ENCODE results near the gene TREH. TPM values are rescaled to one million over a fixed set of nuclear protein-coding genes. Genes with fewer than 3 reads are reported as not detected.

TREH gene
- total RNA-seq, 1 experiment from 2014 or later, result not detected

DNA sequence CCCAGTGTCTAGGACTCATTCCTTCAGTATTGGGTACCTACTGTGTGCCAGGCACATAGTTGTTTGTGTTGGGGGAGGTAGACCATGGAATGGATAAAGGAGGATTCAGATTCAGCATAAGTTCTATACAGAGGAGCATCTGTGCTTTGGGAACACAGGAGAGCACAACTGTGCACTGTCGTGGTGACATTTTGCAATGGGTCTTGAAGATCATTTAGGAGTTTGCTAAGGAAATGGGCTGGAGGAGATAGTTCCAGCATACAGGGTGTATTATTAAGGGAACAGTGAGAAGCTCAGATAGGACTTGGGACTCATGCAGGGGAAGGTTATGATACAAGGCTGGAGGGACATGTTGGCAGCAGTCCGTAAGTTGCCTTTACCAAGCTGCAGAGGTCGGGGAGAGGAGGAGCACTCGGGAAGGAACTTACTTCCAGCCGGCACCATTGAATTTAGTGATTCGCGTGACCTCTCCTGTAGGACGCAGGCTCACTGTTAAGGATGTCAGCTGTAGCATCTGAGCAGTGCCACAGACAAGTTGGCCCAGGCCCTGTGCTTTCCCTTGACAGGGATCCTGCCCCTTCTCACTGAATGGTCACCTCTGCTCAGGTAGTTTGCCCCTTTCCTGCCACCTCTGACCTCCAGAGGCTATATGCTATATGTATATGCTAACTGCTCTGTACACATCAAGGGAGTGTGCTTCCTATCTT, 25.6 kb downstream of the TREH start:
- DNase-seq, result no peak
- no peak overlapping the region for H3K4me3 ChIP-seq (ENCODE audit: insufficient read depth, low read depth, low read length)
- no peaks in the 10 kb centered on the region for H3K27me3 ChIP-seq (ENCODE audit: control insufficient read depth, insufficient read depth, low read length)
- H3K36me3 ChIP-seq (replicated peaks; ENCODE audit: control insufficient read depth, insufficient read depth, low read length), result peaks cover 21% of the 10 kb centered on the region

- Histone ChIP-seq H3K36me3 (replicated peaks; ENCODE audit: control insufficient read depth, insufficient read depth, low read length) (peaks cover 24% of the 10 kb centered on the region), H3K4me3 (ENCODE audit: insufficient read depth, low read depth, low read length) (no peak overlapping the region), H3K27me3 (ENCODE audit: control insufficient read depth, insufficient read depth, low read length) (no peaks in the 10 kb centered on the region)
- DNase-seq, result no peak
These were observed 26.7 kb downstream of the TREH start for GRCh38 chr11:118652681-118653181.

DNA sequence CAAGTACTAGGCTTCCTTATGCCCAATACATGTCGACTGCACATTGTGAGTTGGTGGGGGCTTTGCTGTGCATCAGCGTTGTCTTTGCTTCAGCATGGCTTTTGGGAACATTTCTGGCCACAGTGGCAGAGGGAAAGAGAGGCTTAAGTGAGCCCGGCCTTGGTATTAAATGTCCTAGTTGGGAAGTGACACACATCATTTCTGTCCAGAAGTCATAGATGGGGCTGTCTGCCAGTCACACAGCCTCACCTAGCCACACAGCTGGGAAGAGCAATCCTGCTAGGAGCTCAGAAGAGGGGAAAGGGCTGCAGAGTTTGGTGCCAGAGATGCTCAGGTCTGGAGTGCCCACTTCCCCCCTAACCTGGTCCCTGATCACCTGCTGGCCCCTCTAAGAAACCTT, 27.6 kb downstream of the TREH start:
- no peak overlapping the region for H3K4me3 ChIP-seq (ENCODE audit: insufficient read depth, low read depth, low read length)
- no peak for DNase-seq
- H3K36me3 ChIP-seq (replicated peaks; ENCODE audit: control insufficient read depth, insufficient read depth, low read length), result peaks cover 24% of the 10 kb centered on the region
- H3K27me3 ChIP-seq (ENCODE audit: control insufficient read depth, insufficient read depth, low read length), result no peaks in the 10 kb centered on the region

GRCh38 chr11:118650366-118650765, 29.1 kb downstream of the TREH start:
- DNase-seq, result no peak
- H3K4me3 ChIP-seq (ENCODE audit: insufficient read depth, low read depth, low read length), result no peak overlapping the region
- H3K27me3 ChIP-seq (ENCODE audit: control insufficient read depth, insufficient read depth, low read length), result no peaks in the 10 kb centered on the region
- peaks cover 22% of the 10 kb centered on the region for H3K36me3 ChIP-seq (replicated peaks; ENCODE audit: control insufficient read depth, insufficient read depth, low read length)

GRCh38 chr11:118649941-118650340, 29.5 kb downstream of the TREH start:
- Histone ChIP-seq H3K27me3 (ENCODE audit: control insufficient read depth, insufficient read depth, low read length) (no peaks in the 10 kb centered on the region), H3K36me3 (replicated peaks; ENCODE audit: control insufficient read depth, insufficient read depth, low read length) (peaks cover 25% of the 10 kb centered on the region), H3K4me3 (ENCODE audit: insufficient read depth, low read depth, low read length) (no peak overlapping the region)
- no peak for DNase-seq

GRCh38 chr11:118648291-118648690, 31.2 kb downstream of the TREH start:
- H3K36me3 ChIP-seq (replicated peaks; ENCODE audit: control insufficient read depth, insufficient read depth, low read length), result peaks cover 31% of the 10 kb centered on the region
- no peak overlapping the region for H3K4me3 ChIP-seq (ENCODE audit: insufficient read depth, low read depth, low read length)
- no peaks in the 10 kb centered on the region for H3K27me3 ChIP-seq (ENCODE audit: control insufficient read depth, insufficient read depth, low read length)
- no peak for DNase-seq

DNA sequence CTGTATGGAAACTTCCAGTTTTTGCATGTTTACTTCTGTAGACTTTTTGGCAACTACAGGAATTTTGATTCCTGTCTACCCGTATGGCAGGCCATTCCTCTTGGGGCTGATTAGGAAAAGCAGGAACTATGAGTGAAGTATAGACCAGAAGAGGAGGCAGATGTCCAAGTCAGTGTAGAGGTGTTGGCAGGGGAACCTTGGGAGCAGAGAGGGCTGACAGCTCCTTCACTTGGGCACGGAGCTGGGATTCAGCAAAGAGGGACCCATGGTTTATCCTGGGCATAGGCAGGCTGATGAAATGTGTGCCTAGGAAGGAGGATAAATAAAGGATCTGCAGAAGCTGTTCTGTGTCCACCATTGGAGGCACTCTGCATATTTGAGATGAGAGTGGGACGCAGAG, 33.1 kb downstream of the TREH start:
- Histone ChIP-seq H3K27me3 (ENCODE audit: control insufficient read depth, insufficient read depth, low read length) (no peaks in the 10 kb centered on the region), H3K4me3 (ENCODE audit: insufficient read depth, low read depth, low read length) (no peak overlapping the region), H3K36me3 (replicated peaks; ENCODE audit: control insufficient read depth, insufficient read depth, low read length) (peaks cover 29% of the 10 kb centered on the region)
- DNase-seq, result no peak

DNA sequence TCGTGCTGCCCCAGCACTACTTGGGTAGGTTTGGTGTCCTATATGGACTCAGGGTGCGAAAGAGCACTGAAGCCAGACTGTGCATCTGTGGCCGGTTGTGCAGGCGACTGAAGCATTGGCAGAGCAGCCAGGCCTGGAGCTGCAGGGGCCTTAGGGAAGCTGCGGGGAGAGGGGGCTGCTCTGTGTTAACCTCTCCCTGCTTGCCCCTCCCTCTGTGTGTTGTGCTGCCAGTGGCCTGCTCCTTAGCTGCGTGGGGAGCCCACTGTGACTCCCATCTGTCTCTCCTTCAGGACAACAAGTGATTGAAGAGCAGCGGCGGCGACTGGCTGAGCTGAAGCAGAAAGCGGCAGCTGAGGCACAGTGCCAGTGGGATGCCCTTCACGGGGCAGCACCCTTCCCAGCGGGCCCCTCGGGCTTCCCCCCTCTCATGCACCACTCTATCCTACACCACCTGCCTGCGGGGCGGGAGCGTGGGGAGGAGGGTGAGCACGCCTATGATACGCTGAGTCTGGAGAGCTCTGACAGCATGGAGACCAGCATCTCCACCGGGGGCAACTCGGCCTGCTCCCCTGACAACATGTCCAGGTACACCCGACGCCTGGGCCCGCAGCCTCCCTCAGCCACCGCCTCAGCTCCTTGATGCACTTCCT, 34.3 kb downstream of the TREH start:
- H3K27me3 ChIP-seq (ENCODE audit: control insufficient read depth, insufficient read depth, low read length), result no peaks in the 10 kb centered on the region
- no peak for DNase-seq
- H3K36me3 ChIP-seq (replicated peaks; ENCODE audit: control insufficient read depth, insufficient read depth, low read length), result peaks cover 24% of the 10 kb centered on the region
- H3K4me3 ChIP-seq (ENCODE audit: insufficient read depth, low read depth, low read length), result no peak overlapping the region

- H3K36me3 ChIP-seq (replicated peaks; ENCODE audit: control insufficient read depth, insufficient read depth, low read length), result peaks cover 23% of the 10 kb centered on the region
- no peak overlapping the region for H3K4me3 ChIP-seq (ENCODE audit: insufficient read depth, low read depth, low read length)
- no peak for DNase-seq
- no peaks in the 10 kb centered on the region for H3K27me3 ChIP-seq (ENCODE audit: control insufficient read depth, insufficient read depth, low read length)
These were observed 35.0 kb downstream of the TREH start for GRCh38 chr11:118644496-118644895.

- DNase-seq, result no peak
- no peak overlapping the region for H3K4me3 ChIP-seq (ENCODE audit: insufficient read depth, low read depth, low read length)
- no peaks in the 10 kb centered on the region for H3K27me3 ChIP-seq (ENCODE audit: control insufficient read depth, insufficient read depth, low read length)
- H3K36me3 ChIP-seq (replicated peaks; ENCODE audit: control insufficient read depth, insufficient read depth, low read length), result peaks cover 25% of the 10 kb centered on the region
These were observed 35.5 kb downstream of the TREH start for GRCh38 chr11:118643995-118644345.

GRCh38 chr11:118643142-118643994, 36.1 kb downstream of the TREH start:
- Histone ChIP-seq H3K4me3 (ENCODE audit: insufficient read depth, low read depth, low read length) (no peak overlapping the region), H3K36me3 (replicated peaks; ENCODE audit: control insufficient read depth, insufficient read depth, low read length) (peaks cover 23% of the 10 kb centered on the region), H3K27me3 (ENCODE audit: control insufficient read depth, insufficient read depth, low read length) (no peaks in the 10 kb centered on the region)
- no peak for DNase-seq

DNA sequence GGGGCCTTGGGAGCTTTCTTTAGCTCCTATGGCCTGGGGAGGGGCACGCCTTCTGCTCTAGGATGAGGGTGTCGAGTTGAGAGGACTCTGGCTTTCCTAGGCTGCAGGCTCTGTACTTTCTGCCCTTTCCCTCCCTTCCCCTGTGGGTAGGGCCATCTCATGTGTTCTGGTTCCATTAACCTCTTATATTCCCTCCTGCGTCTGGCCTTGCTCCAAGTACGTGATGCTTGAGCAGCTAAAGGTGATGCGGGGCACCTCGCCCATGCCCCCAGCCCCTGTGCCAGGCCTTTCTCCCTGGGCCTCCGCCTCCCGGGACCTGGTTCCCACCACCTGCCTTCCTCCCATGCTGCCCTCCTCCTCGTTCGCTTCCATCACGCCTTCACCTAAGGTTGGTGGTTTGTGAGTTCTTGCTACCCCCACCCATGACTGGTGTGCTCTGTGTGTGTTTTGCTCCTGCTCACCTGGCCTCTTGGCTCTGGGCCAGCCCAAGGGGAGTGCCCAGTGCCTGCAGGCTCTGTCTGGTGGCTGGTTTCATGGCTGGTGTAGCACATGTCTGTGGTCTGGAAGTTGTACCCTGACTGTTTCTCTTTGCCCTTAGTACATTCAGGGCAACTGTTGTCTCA, 37.9 kb downstream of the TREH start:
- Histone ChIP-seq H3K27me3 (ENCODE audit: control insufficient read depth, insufficient read depth, low read length) (no peaks in the 10 kb centered on the region), H3K36me3 (replicated peaks; ENCODE audit: control insufficient read depth, insufficient read depth, low read length) (peaks cover 25% of the 10 kb centered on the region), H3K4me3 (ENCODE audit: insufficient read depth, low read depth, low read length) (no peak overlapping the region)
- no peak for DNase-seq

GRCh38 chr11:118640332-118641154, 38.9 kb downstream of the TREH start:
- no peak overlapping the region for H3K4me3 ChIP-seq (ENCODE audit: insufficient read depth, low read depth, low read length)
- H3K27me3 ChIP-seq (ENCODE audit: control insufficient read depth, insufficient read depth, low read length), result no peaks in the 10 kb centered on the region
- DNase-seq, result no peak
- H3K36me3 ChIP-seq (replicated peaks; ENCODE audit: control insufficient read depth, insufficient read depth, low read length), result peaks cover 29% of the 10 kb centered on the region

DNA sequence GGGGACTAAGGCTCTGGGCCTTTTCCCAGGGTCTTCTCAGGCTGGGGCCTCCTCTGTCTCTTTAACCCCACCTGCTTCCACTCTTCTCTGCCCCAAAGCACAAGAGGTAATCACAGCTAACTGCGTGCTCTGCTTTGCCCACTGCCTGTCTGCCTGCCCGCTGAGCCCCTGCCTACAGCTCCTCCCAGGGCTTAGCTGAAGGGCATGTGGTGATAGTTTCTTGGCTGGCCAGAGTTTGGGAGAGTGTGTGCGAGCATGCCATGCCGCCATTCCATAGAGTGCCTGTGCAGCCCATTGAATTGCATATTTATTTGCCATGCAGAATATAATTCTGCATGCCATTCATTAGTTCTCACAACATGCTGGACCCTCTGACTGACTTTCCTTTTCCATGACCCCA, 39.6 kb downstream of the TREH start:
- Histone ChIP-seq H3K27me3 (ENCODE audit: control insufficient read depth, insufficient read depth, low read length) (no peaks in the 10 kb centered on the region), H3K4me3 (ENCODE audit: insufficient read depth, low read depth, low read length) (no peak overlapping the region), H3K36me3 (replicated peaks; ENCODE audit: control insufficient read depth, insufficient read depth, low read length) (peaks cover 26% of the 10 kb centered on the region)
- DNase-seq, result no peak
